ENCODE data around the gene LTB4R.
"Not testable (repeated sequence)": the region's sequence is repeated elsewhere in the genome, so short reads cannot be mapped to it uniquely, and the experiment has no call there.

Gene LTB4R

GRCh38 chr14:24316597-24316950, 5.3 kb downstream of the LTB4R start:
- Histone ChIP-seq H3K4me3 (ENCODE audit: low read depth in 1 of 2, low read length in 2 of 2) (no peak overlapping the region), H3K27me3 (ENCODE audit: control insufficient read depth in 1 of 2, insufficient read depth in 2 of 2, low read length in 2 of 2) (peaks cover 11 to 37% of the 10 kb centered on the region in 2 donors), H3K9me3 (ENCODE audit: low read length) (no peaks in the 10 kb centered on the region), H3K9ac (ENCODE audit: low read length) (no peak overlapping the region), H3K36me3 (ENCODE audit: insufficient read depth, low read length) (no peaks in the 10 kb centered on the region), H3K4me1 (ENCODE audit: insufficient read depth, low read length) (peaks cover 17% of the 10 kb centered on the region), H3K27ac (ENCODE audit: low read depth, low read length) (no peak overlapping the region)

GRCh38 chr14:24317141-24317928, 6.0 kb downstream of the LTB4R start:
- H3K27ac ChIP-seq (ENCODE audit: low read depth, low read length), result no peak overlapping the region
- H3K9ac ChIP-seq (ENCODE audit: low read length), result no peak overlapping the region
- peaks cover 11% of the 10 kb centered on the region for H3K4me1 ChIP-seq (ENCODE audit: insufficient read depth, low read length)
- peaks cover 11 to 37% of the 10 kb centered on the region in 2 donors for H3K27me3 ChIP-seq (ENCODE audit: control insufficient read depth in 1 of 2, insufficient read depth in 2 of 2, low read length in 2 of 2)
- no peak overlapping the region for H3K4me3 ChIP-seq (ENCODE audit: low read depth in 1 of 2, low read length in 2 of 2)
- H3K9me3 ChIP-seq (ENCODE audit: low read length), result no peaks in the 10 kb centered on the region
- no peaks in the 10 kb centered on the region for H3K36me3 ChIP-seq (ENCODE audit: insufficient read depth, low read length)

- H3K9me3 ChIP-seq (ENCODE audit: low read length), result no peaks in the 10 kb centered on the region
- no peaks in the 10 kb centered on the region for H3K36me3 ChIP-seq (ENCODE audit: insufficient read depth, low read length)
- no peak overlapping the region for H3K4me3 ChIP-seq (ENCODE audit: low read depth in 1 of 2, low read length in 2 of 2)
- peaks cover 7% of the 10 kb centered on the region for H3K4me1 ChIP-seq (ENCODE audit: insufficient read depth, low read length)
- no peak overlapping the region for H3K9ac ChIP-seq (ENCODE audit: low read length)
- peaks cover 11 to 27% of the 10 kb centered on the region in 2 donors for H3K27me3 ChIP-seq (ENCODE audit: control insufficient read depth in 1 of 2, insufficient read depth in 2 of 2, low read length in 2 of 2)
- H3K27ac ChIP-seq (ENCODE audit: low read depth, low read length), result no peak overlapping the region
Measured at GRCh38 chr14:24321212-24321975, 10.1 kb downstream of the LTB4R start.

GRCh38 chr14:24322672-24323071, 11.4 kb downstream of the LTB4R start:
- Histone ChIP-seq H3K36me3 (ENCODE audit: insufficient read depth, low read length) (no peaks in the 10 kb centered on the region), H3K9ac (ENCODE audit: low read length) (no peak overlapping the region), H3K27me3 (ENCODE audit: control insufficient read depth in 1 of 2, insufficient read depth in 2 of 2, low read length in 2 of 2) (peaks cover 7 to 14% of the 10 kb centered on the region in 2 donors), H3K4me3 (ENCODE audit: low read depth in 1 of 2, low read length in 2 of 2) (no peak overlapping the region), H3K27ac (ENCODE audit: low read depth, low read length) (no peak overlapping the region), H3K4me1 (ENCODE audit: insufficient read depth, low read length) (no peaks in the 10 kb centered on the region), H3K9me3 (ENCODE audit: low read length) (no peaks in the 10 kb centered on the region)

GRCh38 chr14:24323341-24323740, 12.0 kb downstream of the LTB4R start:
- Histone ChIP-seq H3K9ac (ENCODE audit: low read length) (no peak overlapping the region), H3K4me1 (ENCODE audit: insufficient read depth, low read length) (no peaks in the 10 kb centered on the region), H3K27me3 (ENCODE audit: control insufficient read depth in 1 of 2, insufficient read depth in 2 of 2, low read length in 2 of 2) (peaks cover 7 to 14% of the 10 kb centered on the region in 2 donors), H3K36me3 (ENCODE audit: insufficient read depth, low read length) (no peaks in the 10 kb centered on the region), H3K9me3 (ENCODE audit: low read length) (no peaks in the 10 kb centered on the region), H3K4me3 (ENCODE audit: low read depth in 1 of 2, low read length in 2 of 2) (no peak overlapping the region), H3K27ac (ENCODE audit: low read depth, low read length) (no peak overlapping the region)

GRCh38 chr14:24324024-24324423, 12.7 kb downstream of the LTB4R start:
- no peaks in the 10 kb centered on the region for H3K36me3 ChIP-seq (ENCODE audit: insufficient read depth, low read length)
- H3K27me3 ChIP-seq (ENCODE audit: control insufficient read depth in 1 of 2, insufficient read depth in 2 of 2, low read length in 2 of 2), result peaks cover 4 to 7% of the 10 kb centered on the region in 2 donors
- no peaks in the 10 kb centered on the region for H3K9me3 ChIP-seq (ENCODE audit: low read length)
- H3K4me3 ChIP-seq (ENCODE audit: low read depth in 1 of 2, low read length in 2 of 2), result no peak overlapping the region
- H3K9ac ChIP-seq (ENCODE audit: low read length), result no peak overlapping the region
- no peaks in the 10 kb centered on the region for H3K4me1 ChIP-seq (ENCODE audit: insufficient read depth, low read length)
- H3K27ac ChIP-seq (ENCODE audit: low read depth, low read length), result no peak overlapping the region

- no peak overlapping the region for H3K9ac ChIP-seq (ENCODE audit: low read length)
- H3K4me3 ChIP-seq (ENCODE audit: low read depth in 1 of 2, low read length in 2 of 2), result no peak overlapping the region
- no peaks in the 10 kb centered on the region for H3K36me3 ChIP-seq (ENCODE audit: insufficient read depth, low read length)
- no peaks in the 10 kb centered on the region for H3K9me3 ChIP-seq (ENCODE audit: low read length)
- no peaks in the 10 kb centered on the region for H3K4me1 ChIP-seq (ENCODE audit: insufficient read depth, low read length)
- H3K27ac ChIP-seq (ENCODE audit: low read depth, low read length), result no peak overlapping the region
- no peaks in the 10 kb centered on the region for H3K27me3 ChIP-seq (ENCODE audit: control insufficient read depth in 1 of 2, insufficient read depth in 2 of 2, low read length in 2 of 2)
Measured at GRCh38 chr14:24325041-24325530, 13.8 kb downstream of the LTB4R start.

GRCh38 chr14:24325963-24326362, 14.7 kb downstream of the LTB4R start:
- Histone ChIP-seq H3K27ac (ENCODE audit: low read depth, low read length) (no peak overlapping the region), H3K9ac (ENCODE audit: low read length) (no peak overlapping the region), H3K36me3 (ENCODE audit: insufficient read depth, low read length) (no peaks in the 10 kb centered on the region), H3K9me3 (ENCODE audit: low read length) (no peaks in the 10 kb centered on the region), H3K4me1 (ENCODE audit: insufficient read depth, low read length) (no peaks in the 10 kb centered on the region), H3K27me3 (ENCODE audit: control insufficient read depth in 1 of 2, insufficient read depth in 2 of 2, low read length in 2 of 2) (no peaks in the 10 kb centered on the region), H3K4me3 (ENCODE audit: low read depth in 1 of 2, low read length in 2 of 2) (no peak overlapping the region)

GRCh38 chr14:24327303-24327702, 16.0 kb downstream of the LTB4R start:
- peaks cover 1% of the 10 kb centered on the region in 2 donors for H3K27me3 ChIP-seq (ENCODE audit: control insufficient read depth in 1 of 2, insufficient read depth in 2 of 2, low read length in 2 of 2)
- no peaks in the 10 kb centered on the region for H3K9me3 ChIP-seq (ENCODE audit: low read length)
- H3K36me3 ChIP-seq (ENCODE audit: insufficient read depth, low read length), result no peaks in the 10 kb centered on the region
- H3K9ac ChIP-seq (ENCODE audit: low read length), result no peak overlapping the region
- H3K27ac ChIP-seq (ENCODE audit: low read depth, low read length), result no peak overlapping the region
- peaks cover 4% of the 10 kb centered on the region for H3K4me1 ChIP-seq (ENCODE audit: insufficient read depth, low read length)
- no peak overlapping the region for H3K4me3 ChIP-seq (ENCODE audit: low read depth in 1 of 2, low read length in 2 of 2)

- not testable (repeated sequence) for H3K9ac ChIP-seq (ENCODE audit: low read length); H3K36me3 ChIP-seq (ENCODE audit: insufficient read depth, low read length); H3K4me3 ChIP-seq (ENCODE audit: low read depth in 1 of 2, low read length in 2 of 2); H3K27ac ChIP-seq (ENCODE audit: low read depth, low read length); H3K27me3 ChIP-seq (ENCODE audit: control insufficient read depth in 1 of 2, insufficient read depth in 2 of 2, low read length in 2 of 2); H3K9me3 ChIP-seq (ENCODE audit: low read length)
- peaks cover 10% of the 10 kb centered on the region for H3K4me1 ChIP-seq (ENCODE audit: insufficient read depth, low read length)
Measured at GRCh38 chr14:24327914-24328313, 16.6 kb downstream of the LTB4R start.

GRCh38 chr14:24329073-24329663, 17.9 kb downstream of the LTB4R start:
- H3K27ac ChIP-seq (ENCODE audit: low read depth, low read length), result no peak overlapping the region

More at GRCh38 chr14:24329073-24329663, 17.9 kb downstream of the LTB4R start:
- H3K9me3 ChIP-seq (ENCODE audit: low read length), result no peaks in the 10 kb centered on the region
- no peaks in the 10 kb centered on the region for H3K36me3 ChIP-seq (ENCODE audit: insufficient read depth, low read length)
- H3K9ac ChIP-seq (ENCODE audit: low read length), result no peak overlapping the region
- no peak overlapping the region for H3K4me3 ChIP-seq (ENCODE audit: low read depth in 1 of 2, low read length in 2 of 2)
- peaks cover 20% of the 10 kb centered on the region for H3K4me1 ChIP-seq (ENCODE audit: insufficient read depth, low read length)
- peaks cover 14 to 17% of the 10 kb centered on the region in 2 donors for H3K27me3 ChIP-seq (ENCODE audit: control insufficient read depth in 1 of 2, insufficient read depth in 2 of 2, low read length in 2 of 2)

Measured in muscle layer of colon (tissue), 2 donors.